HG03095 (cell line): ENCODE results near the gene PPP6R3.

Source experiments
- ATAC-seq: cut with Tn5 transposase; IDR thresholded peaks from one replicate; pipeline ENCODE4 v1.9.1; 2021; ENCODE audit warnings: moderate library complexity; ENCODE audit not compliant: unreplicated experiment

The PPP6R3 gene

DNA sequence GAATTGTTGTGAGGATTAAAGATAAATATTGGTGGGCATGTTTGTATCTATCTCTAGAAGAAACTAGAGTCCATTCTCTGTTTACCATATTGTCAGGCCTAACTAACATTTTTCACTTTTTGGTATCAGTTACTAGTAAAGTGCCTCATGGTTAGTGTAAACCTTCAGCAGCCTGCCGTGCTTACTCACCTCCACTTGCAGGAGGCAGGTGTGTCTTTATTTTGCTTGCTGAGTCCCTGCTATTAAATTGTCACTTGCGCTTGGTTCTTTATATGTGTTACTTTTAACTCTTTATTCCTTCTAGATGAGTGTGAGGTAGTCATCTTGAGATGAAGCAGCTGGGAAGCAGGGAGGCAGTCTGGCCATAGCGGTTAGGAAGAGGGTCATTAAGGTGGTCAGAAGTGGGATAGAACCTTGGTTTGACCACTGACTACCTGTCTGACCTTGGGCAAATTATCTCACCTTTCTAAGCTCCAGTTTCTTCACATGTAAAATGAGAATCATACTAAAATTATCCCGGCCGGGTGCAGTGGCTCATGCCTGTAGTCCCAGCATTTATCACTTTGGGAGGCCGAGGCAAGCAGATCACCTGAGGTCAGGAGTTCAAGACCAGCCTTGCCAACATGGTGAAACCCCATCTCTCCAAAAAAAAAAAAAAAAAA lies 21.2 kb downstream of the PPP6R3 start:
- ATAC-seq, result no peak

DNA sequence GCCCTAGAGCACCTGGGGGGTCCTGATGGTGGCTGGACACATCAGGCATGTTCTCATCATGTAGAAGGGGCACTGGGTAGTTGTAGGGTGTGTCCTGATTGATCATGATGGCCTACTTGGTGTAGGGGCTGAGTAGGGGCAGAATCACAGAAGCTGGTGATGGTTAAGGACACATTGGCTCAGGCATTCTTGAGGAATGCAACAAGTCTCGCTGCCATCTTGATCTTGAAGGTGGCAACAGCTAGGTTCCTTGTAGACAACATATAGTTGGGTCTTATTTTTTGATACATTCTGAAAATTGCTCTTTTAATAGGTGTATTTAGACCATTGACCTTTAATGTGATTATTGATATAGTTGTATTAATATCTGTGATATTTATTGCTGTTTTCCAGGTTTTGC lies 28.1 kb downstream of the PPP6R3 start:
- ATAC-seq, result no peak

DNA sequence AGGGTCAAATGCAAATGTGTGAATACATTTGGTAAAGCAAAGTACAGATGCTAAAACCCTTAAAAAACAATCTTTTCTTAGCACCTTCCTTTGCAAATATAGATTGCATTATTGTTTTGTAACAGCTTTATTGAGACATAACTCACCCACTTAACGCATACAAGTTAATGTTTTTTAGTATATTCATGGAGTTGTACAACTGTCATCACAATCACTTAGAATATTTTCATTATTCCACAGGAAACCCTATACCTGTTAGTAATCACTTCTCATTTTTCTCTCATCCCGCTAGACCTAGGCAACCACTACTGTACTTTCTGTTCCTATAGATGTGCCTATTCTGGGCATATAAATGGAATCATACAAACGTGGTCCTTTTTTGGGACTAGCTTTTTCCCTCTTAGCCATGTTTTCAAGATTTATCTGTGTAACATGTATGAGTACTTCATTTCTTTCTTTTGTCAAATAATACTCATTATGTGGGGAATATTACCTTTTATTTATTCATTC lies 34.7 kb downstream of the PPP6R3 start:
- no peak for ATAC-seq

DNA sequence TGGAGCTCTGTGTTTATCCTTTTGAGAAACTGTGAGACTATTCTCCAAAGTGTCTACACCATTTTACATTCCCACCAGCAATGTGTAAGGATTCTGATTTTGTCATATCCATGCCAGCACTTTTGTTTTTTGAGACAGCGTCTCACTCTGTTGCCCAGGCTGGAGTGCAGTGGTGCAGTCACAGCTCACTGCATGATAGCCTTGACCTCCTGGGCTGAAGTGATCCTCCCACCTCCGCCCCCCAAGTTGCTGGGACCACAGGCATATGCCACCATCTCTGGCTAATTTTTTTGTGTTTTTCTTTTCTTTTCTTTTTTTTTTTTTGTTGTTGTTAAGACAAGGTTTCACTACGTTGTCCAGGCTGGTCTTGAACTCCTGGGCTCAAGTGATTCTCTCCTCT lies 35.3 kb downstream of the PPP6R3 start:
- no peak for ATAC-seq

DNA sequence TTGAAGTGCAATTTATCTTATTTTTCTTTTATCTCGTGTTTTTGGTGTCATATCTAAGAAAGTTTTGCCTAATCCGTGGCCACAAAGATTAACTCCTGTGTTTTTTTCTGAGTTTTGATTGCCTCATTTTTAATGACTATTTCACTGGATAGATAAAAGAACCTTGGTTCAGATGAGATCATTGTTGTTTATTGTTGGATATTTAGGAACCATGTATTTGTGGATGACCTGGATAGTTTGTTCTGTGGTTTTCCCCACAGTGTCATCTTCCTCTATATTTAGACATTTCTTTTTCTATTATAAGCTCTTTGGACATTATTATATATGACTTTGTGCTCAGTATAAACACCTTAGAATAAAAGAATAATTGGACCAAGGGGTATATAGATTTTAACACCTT lies 37.2 kb downstream of the PPP6R3 start:
- ATAC-seq, result no peak

DNA sequence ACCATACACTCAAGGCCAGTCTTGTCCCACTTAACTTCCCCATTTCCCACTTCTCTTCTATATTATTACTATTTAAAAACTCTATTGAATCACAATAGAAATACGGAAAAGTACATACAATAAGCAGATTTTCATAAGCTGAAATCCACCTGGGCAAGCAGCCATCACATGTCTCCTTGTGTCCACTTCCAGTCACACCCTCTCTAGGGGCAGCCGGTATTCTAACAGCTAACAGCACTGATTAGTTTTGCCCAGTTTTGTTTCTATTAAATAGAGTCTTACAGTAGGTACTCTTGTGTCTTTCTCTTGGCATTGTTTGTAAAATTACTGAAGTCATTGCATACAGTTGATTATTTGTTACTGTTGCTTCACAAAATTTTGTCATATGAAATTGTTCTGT lies 37.8 kb downstream of the PPP6R3 start:
- no peak for ATAC-seq

DNA sequence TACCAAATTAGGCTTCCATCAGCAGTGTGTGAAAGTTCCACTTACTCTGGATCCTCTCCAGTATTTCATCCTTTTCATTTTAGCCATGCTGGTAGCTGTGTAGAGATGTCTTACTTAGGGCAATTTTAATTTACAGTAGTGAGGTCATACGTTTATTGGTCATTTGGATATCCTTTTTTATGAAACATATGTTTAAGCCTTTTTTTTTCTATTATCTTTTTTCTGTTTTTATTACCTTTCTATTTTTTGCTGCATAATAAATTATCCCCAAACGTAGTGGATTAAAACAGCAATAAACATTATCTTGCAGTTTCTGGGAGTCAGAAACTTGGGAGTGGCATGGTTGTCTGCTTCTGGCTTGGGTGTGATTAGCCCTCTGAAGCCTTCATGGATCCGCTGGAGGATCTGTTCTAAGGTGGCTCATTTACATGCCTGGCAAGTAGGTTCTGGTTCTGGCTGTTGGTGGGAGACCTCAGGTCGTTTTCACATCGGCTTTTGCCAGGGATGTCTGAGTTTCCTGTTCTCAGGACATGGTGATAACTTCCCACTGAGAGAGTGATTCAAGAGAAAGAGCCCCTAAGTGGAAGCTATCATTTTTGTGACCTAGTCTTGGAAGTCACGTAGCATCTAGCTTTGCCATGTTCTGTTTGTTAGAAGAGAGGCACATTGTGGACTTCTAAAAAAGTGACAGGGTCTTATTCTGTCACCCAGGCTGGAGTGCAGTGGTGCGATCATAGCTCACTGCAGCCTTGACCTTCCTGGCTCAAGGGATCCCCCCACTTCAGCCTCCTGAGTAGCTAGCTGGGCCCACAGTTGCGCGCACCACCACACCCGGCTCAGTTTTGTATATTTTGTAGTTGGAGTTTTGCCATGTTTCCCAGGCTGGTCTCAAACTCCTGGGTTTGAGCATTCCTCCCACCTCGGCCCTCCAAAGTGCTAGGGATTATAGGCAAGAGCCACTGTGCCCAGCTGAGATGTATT lies 38.6 kb downstream of the PPP6R3 start:
- ATAC-seq, result no peak

DNA sequence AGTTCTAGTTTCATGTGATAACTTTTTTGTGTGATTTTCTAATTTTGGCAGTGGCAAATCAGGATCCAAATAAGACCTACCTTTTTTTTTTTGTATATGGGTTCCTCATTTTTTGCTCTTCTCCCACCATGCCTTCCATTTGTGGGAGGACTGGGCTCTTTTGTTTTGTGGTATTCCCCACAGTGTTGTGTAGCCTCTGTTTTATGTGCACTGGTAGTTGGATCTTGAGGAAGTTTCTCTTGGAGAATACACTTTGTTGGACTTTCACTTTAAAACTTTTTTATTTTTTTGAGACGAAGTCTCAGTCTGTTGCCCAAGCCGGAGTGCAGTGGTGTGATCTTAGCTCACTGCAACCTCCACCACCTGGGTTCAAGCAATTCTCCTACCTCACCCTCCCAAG lies 39.7 kb downstream of the PPP6R3 start:
- ATAC-seq, result no peak

DNA sequence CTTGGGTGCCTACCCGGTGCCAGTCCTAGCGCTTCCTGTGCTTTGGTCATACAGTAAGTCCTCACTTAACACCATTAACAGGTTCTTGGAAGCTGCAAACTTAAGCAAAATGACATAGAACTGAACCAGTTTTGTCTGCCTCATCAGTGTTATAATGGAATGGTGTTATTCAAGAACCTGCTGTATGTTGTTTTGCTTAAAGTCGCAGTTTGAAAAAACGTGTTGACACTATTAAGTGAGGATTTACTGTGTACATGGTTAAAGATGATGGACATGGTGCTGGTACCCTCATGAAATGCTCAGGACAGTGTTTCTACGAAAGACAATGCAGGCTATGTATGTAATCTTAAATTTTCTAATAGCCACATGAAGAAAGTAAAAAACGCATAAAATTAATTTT lies 41.3 kb downstream of the PPP6R3 start:
- ATAC-seq, result no peak

DNA sequence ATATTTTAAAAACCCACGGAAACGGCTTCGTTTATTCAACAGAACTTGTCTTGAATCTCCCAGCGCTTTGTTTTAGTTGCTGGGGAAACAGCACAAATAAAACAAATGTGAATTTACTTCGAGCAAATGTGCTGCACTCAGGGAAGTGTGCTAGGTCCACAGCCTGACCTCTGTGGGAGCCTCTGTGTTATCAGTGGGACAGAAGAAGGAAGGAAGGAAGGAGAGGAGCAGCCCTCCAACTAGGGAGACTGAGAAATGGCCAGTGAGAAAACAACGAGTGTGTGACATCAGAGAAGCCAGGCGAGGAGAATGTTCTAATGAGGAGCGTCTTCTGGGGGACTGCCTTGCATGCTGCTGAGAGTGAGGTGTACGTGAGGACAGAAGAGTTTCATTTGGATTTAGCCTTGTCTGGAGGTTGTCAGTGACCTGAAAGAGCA lies 42.7 kb downstream of the PPP6R3 start:
- no peak for ATAC-seq

DNA sequence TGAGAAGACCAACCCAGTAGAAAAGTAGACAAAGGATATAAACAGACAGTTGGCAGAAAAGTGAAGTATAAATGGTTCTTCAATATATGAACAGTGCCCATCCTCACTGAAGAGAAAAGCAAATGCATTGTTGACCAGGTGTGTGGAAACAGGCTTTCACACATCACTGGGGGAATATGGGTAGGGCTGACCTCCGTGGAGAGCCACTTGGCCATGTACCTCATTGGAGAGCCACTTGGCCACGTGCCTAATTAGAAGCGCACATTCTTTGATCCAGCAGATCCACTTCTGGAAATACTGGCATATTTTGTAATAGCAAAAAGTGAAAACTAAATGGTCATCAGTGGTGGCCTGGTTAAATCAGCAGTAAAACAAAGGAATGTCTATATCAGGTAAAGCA lies 43.2 kb downstream of the PPP6R3 start:
- ATAC-seq, result no peak

DNA sequence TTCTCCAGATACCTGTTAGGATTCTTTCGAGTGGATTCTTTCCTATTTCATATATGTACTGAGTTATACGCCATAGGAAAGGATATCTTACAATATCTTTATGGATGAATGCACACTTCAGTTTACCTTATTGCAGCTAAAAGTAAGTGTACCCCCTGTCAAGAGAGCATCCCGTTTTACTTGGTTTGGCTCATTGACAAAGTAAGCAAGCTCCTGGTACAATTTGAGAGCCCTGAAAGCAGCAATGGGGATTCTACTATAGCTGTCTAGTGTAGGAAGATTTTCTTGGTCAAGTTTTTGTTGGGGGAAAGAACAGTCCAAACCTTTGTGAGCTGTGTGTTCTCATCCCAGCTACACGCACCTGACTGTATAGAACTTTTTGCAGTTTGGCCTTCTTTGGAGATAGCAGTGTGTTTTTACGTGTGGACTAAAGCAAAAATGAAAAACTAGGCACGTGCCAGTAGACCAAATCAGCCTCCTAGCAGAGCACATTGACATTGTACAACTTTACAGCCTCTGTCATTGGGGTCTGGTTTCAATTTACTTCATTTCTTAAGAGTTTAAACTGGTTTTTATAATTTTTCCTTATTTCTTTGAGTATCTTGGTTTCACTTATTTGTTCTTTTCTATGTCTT lies 44.0 kb downstream of the PPP6R3 start:
- ATAC-seq, result no peak

DNA sequence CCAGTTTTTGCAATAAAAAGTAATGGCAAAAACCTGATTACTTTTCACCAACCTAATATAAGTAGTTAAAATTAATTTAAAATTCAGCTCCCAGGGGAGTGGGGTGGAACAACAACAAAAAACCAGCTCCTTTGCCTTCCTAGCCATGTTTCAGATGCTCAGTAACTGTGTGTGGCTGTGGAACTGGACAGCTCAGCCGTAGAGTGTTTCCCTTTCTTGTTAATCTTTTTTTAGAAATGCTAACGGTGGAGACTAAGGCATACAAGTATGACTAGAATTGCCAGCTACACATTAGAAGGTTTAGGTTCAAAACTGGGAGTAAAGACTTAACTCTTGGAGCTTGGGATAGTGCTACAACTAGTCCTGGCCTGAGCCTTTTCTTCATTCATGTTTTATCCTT lies 45.0 kb downstream of the PPP6R3 start:
- no peak for ATAC-seq

DNA sequence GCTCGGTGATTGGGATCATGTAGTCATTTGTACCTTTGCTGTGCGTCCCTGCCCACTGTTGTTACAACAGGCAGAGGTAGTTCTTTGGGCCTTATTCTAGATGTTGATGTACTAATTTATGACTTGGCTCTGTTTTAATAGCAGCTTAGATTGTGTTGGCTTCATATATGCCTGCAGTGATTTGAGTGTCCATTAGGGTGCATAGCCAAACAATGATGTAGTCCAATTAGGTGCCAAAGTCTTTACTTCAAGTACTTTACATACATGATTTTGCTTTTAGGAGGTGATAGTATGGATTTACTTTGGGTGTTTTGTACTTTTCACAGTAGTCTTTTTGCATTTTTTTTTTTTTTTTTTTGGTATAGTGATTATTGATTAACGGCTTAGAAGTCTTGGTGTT lies 46.4 kb downstream of the PPP6R3 start:
- no peak for ATAC-seq

DNA sequence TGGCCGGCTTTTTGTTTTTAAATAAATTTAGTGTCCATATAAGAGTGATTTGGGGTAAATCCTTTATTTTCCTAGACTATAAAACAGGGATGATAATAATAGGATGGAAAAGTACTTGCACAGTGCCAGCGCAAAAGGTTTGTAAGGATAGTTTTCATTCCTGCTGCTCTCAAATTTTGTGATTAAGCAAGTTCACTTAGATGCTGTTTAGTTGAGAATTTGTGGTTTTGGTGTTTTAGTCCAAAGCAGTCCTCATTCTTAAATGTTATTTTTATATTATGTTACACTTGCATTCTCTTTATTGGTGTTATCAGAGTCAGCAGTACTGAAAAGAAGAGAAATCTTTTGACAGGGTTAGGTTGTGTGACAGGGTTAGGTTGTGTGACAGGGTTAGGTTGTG lies 47.9 kb downstream of the PPP6R3 start:
- no peak for ATAC-seq

DNA sequence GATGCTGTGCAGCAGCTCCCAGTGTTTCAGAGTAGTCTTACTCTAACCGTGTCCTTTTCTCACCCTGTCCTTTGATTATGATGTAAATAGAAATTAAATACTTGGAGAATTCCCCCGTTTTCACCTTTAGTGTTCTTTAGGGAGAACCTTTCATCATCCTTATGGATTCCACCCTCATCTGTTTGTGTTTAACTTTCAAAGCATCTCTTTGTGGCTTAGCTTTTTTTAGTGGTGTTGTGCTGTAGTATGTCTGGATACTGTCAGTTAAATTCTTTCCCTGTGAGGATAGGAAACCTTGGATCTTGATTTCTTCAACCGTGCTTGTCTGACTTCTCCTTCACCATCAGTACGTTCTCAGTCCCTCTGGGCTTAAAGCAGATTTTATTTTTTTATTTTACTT lies 48.5 kb downstream of the PPP6R3 start:
- ATAC-seq, result no peak

DNA sequence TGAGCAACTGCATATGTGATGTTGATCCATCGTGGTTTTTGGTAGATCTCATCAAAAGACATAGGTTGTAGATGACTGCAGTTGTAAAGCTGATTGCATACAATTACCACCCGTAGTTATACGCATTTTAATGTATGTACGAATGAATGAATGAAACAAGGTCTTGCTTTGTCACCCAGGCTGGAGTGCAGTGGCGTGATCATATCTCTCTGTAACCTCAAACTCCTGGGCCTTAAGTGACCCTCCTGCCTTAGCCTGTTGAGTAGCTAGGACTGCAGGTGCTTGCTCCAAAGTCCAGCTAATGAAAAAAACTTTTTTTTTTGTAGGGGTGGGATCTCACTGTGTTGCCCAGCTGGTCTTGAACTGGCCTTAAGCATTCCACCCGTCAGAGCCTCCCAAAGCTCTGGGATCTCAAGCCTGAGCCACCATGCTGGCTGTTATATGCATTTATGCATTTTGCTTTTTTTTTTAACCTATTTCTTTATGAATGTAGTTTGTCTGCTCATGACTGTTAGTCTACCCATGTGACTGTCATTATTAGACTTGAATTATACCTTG lies 53.5 kb downstream of the PPP6R3 start:
- ATAC-seq, result no peak

DNA sequence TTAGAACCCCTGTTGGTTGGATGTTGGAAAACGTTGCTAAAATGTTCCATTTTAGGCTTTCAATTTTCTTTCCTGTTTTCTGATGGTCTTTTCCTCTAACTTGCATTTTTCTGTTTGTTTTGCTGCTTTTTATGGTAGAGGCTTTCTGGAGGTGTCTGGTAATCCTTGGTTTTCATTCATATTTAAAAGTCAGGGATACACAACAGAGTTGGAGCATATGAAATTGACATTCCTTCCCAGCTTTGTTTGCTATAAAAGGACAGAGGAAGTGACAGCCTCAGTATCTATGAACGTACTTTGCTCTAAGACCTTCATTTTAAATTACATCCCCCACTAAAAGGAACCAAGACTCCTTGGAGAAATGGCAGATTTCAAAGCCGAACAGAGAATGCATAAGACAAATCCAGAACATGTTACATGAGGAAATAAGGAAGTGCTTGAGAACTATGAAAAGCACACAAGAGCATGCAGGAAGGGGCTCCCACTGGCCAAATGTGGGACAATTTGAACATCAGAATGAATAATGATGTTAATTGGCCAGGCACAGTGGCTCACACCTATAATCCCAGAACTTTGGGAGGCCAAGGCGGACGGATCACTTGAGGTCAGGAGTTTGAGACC lies 56.7 kb downstream of the PPP6R3 start:
- no peak for ATAC-seq

DNA sequence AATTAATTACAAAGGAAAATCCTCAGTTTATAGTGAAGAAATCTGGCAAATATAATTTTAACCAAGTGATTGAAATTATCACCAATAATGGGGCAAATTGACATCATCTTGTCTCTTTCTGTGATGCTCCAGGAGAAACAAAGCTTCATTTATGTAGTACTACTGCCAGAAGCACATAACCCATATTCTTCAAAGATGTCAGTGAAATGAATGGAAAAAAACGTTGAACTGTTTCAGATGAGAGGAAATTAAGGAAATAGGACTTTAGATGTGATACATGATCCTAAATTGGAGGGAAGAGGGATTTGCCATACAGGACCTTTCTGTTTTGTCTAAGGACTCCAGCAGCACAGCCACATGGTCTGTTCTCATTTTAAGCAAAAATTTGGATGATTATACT lies 57.6 kb downstream of the PPP6R3 start:
- ATAC-seq, result no peak

DNA sequence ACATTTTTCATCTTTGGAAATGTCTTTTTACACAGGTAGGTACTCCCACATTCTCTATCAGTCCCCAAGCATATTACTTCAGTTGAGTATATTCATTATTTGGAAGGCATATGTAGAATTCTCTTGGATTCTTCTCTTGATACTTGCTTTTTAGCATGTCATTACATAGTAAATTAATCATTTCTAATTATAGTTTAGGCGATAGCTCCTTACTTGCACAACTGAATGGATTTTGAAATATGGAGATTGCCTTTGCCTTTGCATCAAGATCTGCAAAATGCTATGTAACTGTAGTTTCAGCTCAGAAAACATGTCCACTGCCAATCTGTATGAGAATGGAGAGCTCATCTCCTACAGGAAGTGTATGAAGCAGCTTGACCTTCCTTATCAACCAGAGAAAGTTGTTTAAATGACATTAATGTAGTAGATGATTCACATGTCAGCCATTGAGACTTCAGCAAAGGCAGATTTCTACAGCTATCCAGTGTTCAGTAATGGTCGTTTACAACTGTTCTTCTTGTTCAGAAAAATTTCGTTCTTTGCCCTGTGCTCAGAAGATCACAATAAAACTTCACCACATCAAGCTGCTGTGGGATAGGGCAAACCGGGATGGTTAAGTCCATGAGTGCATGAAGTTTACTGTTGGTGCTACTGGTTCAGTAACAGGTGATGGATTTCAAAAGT lies 61.6 kb downstream of the PPP6R3 start:
- ATAC-seq, result no peak
